HFF-Myc (cell line): Measurements from ENCODE around the gene PARD3.

ENCODE experiments used
- DNase-seq: peaks from one replicate; pipeline ENCODE4 v3.0.0-alpha.2; 2011; ENCODE audit warnings: low read depth; ENCODE audit errors: extremely low read depth
- H3K4me3 ChIP-seq: replicated peaks from 2 replicates; pipeline ENCODE4 v1.5.1; 2011; ENCODE audit warnings: low read depth, mild to moderate bottlenecking, control low read depth, low read length
- CTCF ChIP-seq: IDR thresholded peaks from 2 replicates; pipeline ENCODE4 v1.5.1; 2012; ENCODE audit warnings: mild to moderate bottlenecking, low read depth, low read length, control low read depth; ENCODE audit errors: missing control alignments

The PARD3 gene

GRCh38 chr10:34299105-34299611 is 515.9 kb downstream of the PARD3 start:
- DNase-seq = no peak
- no peak for TF ChIP-seq CTCF
- H3K4me3 ChIP-seq = no peak overlapping the region

GRCh38 chr10:34298346-34298818 is 516.7 kb downstream of the PARD3 start:
- H3K4me3 ChIP-seq = no peak overlapping the region
- DNase-seq = no peak
- TF ChIP-seq CTCF = no peak

- TF ChIP-seq CTCF = no peak
- DNase-seq = no peak
- H3K4me3 ChIP-seq = no peak overlapping the region
These were observed 517.4 kb downstream of the PARD3 start for GRCh38 chr10:34297541-34298345.

- no peak for TF ChIP-seq CTCF
- H3K4me3 ChIP-seq = no peak overlapping the region
- no peak for DNase-seq
These were observed 520.0 kb downstream of the PARD3 start for GRCh38 chr10:34295142-34295548.

GRCh38 chr10:34294137-34294536 is 521.0 kb downstream of the PARD3 start:
- no peak for DNase-seq
- TF ChIP-seq CTCF = no peak
- no peak overlapping the region for H3K4me3 ChIP-seq

GRCh38 chr10:34292675-34293074 is 522.4 kb downstream of the PARD3 start:
- no peak for DNase-seq
- no peak for TF ChIP-seq CTCF
- no peak overlapping the region for H3K4me3 ChIP-seq
